OCI-LY3 (cell line): ENCODE measurements around the gene IFIH1.

ENCODE experiments used
- H2AFZ ChIP-seq: fragments of 200-600, 300-600 bp; shearing (Covaris generic); 2 replicates; pipeline ENCODE4 v1.6.0; 2014; ENCODE audit warnings: antibody characterized with exemption, low read depth, low read length
- H3K27ac ChIP-seq: fragments of 200-600, 300-600 bp; sonication (generic); 2 replicates; pipeline ENCODE4 v1.5.1; 2014; ENCODE audit warnings: mild to moderate bottlenecking, low read length, moderate library complexity, mixed read lengths
- H3K27me3 ChIP-seq: fragments of 200-600, 300-600 bp; sonication (generic); 2 replicates; pipeline ENCODE4 v1.6.1; 2014; ENCODE audit warnings: low read depth, low read length, mixed read lengths
- H3K36me3 ChIP-seq: fragments of 200-600, 300-600 bp; sonication (generic); replicated peaks from 2 replicates; pipeline ENCODE3; 2014; ENCODE audit warnings: low read depth, low read length, mixed read lengths
- H3K4me1 ChIP-seq: fragments of 300-600, 200-600 bp; sonication (generic); 2 replicates; pipeline ENCODE4 v1.6.1; 2014; ENCODE audit warnings: low read length, mixed read lengths
- H3K4me2 ChIP-seq: fragments of 200-600, 300-600 bp; sonication (generic); 2 replicates; pipeline ENCODE4 v1.6.1; 2014; ENCODE audit warnings: low read length, mixed read lengths
- H3K4me3 ChIP-seq: fragments of 300-600, 200-600 bp; sonication (generic); 2 replicates; pipeline ENCODE4 v1.5.1; 2014; ENCODE audit warnings: antibody characterized with exemption, mild to moderate bottlenecking, low read length, moderate library complexity
- H3K79me2 ChIP-seq: fragments of 300-600, 200-600 bp; shearing (Covaris generic); 2 replicates; pipeline ENCODE4 v1.6.1; 2014; ENCODE audit warnings: mild to moderate bottlenecking, low read length, mixed read lengths
- H3K9ac ChIP-seq: fragments of 300-600, 200-600 bp; shearing (Covaris generic); 2 replicates; pipeline ENCODE4 v1.6.0; 2014; ENCODE audit warnings: mild to moderate bottlenecking, low read length, moderate library complexity
- H3K9me3 ChIP-seq: fragments of 200-600, 300-600 bp; shearing (Covaris generic); 2 replicates; pipeline ENCODE4 v1.6.1; 2014; ENCODE audit warnings: low read length, mixed read lengths; ENCODE audit not compliant: insufficient read depth
- H4K20me1 ChIP-seq: fragments of 200-600, 300-600 bp; sonication (generic); 2 replicates; pipeline ENCODE4 v1.6.1; 2016; ENCODE audit warnings: low read length, mixed read lengths; ENCODE audit not compliant: insufficient read depth
- CTCF ChIP-seq: fragments of 200-600, 300-600 bp; sonication (generic); IDR thresholded peaks from 2 replicates; pipeline ENCODE4 v1.5.1; 2014; ENCODE audit warnings: antibody characterized with exemption, low read length, low read depth
- EZH2phosphoT487 ChIP-seq: fragments of 200-600 bp; shearing (Covaris generic); IDR thresholded peaks from 2 replicates; pipeline ENCODE4 v1.6.1; 2018; ENCODE audit warnings: antibody characterized with exemption, mixed run types, low read depth

IFIH1 gene

GRCh38 chr2:162241571-162241970 is 76.9 kb downstream of the IFIH1 start:
- no peaks in the 10 kb centered on the region for H3K9me3 ChIP-seq
- no peaks in the 10 kb centered on the region for H3K79me2 ChIP-seq
- no peak for TF ChIP-seq CTCF
- no peak for TF ChIP-seq EZH2phosphoT487
- no peak overlapping the region for H3K4me3 ChIP-seq
- no peak overlapping the region for H3K4me2 ChIP-seq
- no peak overlapping the region for H3K9ac ChIP-seq
- H3K27ac ChIP-seq, result no peak overlapping the region
- no peak overlapping the region for H2AFZ ChIP-seq
- no peaks in the 10 kb centered on the region for H3K4me1 ChIP-seq
- H3K36me3 ChIP-seq, result no peaks in the 10 kb centered on the region
- H3K27me3 ChIP-seq, result no peaks in the 10 kb centered on the region
- H4K20me1 ChIP-seq, result no peaks in the 10 kb centered on the region

GRCh38 chr2:162234620-162235462 is 83.6 kb downstream of the IFIH1 start:
- Histone ChIP-seq H3K79me2 (no peaks in the 10 kb centered on the region), H3K9me3 (no peaks in the 10 kb centered on the region), H3K9ac (no peak overlapping the region), H3K36me3 (no peaks in the 10 kb centered on the region), H3K4me2 (no peak overlapping the region), H3K27me3 (no peaks in the 10 kb centered on the region), H3K27ac (no peak overlapping the region), H3K4me1 (no peaks in the 10 kb centered on the region), H2AFZ (no peak overlapping the region), H4K20me1 (no peaks in the 10 kb centered on the region), H3K4me3 (no peak overlapping the region)
- TF ChIP-seq CTCF (no peak), EZH2phosphoT487 (no peak)

DNA sequence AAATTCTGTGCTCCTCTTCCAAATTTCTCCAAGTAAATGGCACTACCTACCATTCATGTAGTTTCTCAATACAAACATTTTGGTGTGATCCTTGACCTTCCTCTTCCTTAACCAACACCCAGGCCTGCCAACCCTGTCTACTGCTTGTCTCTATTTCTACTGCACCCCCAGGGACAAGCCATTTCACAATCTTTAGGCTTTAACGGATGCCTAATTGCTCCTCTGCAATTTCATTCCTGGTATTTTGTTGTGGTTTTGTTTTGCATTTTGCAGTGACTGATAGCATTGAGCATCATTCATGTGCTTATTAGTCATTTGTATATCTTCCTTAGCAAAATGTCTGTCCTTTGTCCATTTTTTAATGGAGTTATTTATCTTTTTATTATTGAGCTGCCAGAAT is 85.3 kb downstream of the IFIH1 start:
- no peaks in the 10 kb centered on the region for H4K20me1 ChIP-seq
- H3K4me3 ChIP-seq, result no peak overlapping the region
- no peaks in the 10 kb centered on the region for H3K9me3 ChIP-seq
- no peaks in the 10 kb centered on the region for H3K79me2 ChIP-seq
- no peak overlapping the region for H3K4me2 ChIP-seq
- no peaks in the 10 kb centered on the region for H3K36me3 ChIP-seq
- H3K27ac ChIP-seq, result no peak overlapping the region
- no peak overlapping the region for H3K9ac ChIP-seq
- H3K4me1 ChIP-seq, result no peaks in the 10 kb centered on the region
- no peaks in the 10 kb centered on the region for H3K27me3 ChIP-seq
- H2AFZ ChIP-seq, result no peak overlapping the region
- no peak for TF ChIP-seq CTCF

GRCh38 chr2:162232671-162233070 is 85.8 kb downstream of the IFIH1 start:
- Histone ChIP-seq H3K27ac (no peak overlapping the region), H3K79me2 (no peaks in the 10 kb centered on the region)

More at GRCh38 chr2:162232671-162233070, 85.8 kb downstream of the IFIH1 start:
- H3K27me3 ChIP-seq, result no peaks in the 10 kb centered on the region
- TF ChIP-seq EZH2phosphoT487 (no peak), CTCF (no peak)
- H3K4me3 ChIP-seq, result no peak overlapping the region
- H3K9ac ChIP-seq, result no peak overlapping the region
- no peaks in the 10 kb centered on the region for H3K36me3 ChIP-seq
- H3K4me1 ChIP-seq, result no peaks in the 10 kb centered on the region
- H2AFZ ChIP-seq, result no peak overlapping the region
- H3K4me2 ChIP-seq, result no peak overlapping the region
- H3K9me3 ChIP-seq, result no peaks in the 10 kb centered on the region
- no peaks in the 10 kb centered on the region for H4K20me1 ChIP-seq
